ENCODE measurements around the gene SYNGR3.

SYNGR3 gene

GRCh38 chr16:2006317-2006716 lies 16.5 kb downstream of the SYNGR3 start:
- H3K27me3 ChIP-seq (ENCODE audit: low read length), result no peaks in the 10 kb centered on the region
- H3K4me3 ChIP-seq (ENCODE audit: insufficient read depth, low read length, poor library complexity, severe bottlenecking), result no peak overlapping the region
- peaks cover 61% of the 10 kb centered on the region for H3K79me2 ChIP-seq (ENCODE audit: insufficient read depth, low read length)
- H3K9me2 ChIP-seq (replicated peaks; ENCODE audit: insufficient read depth, low read length), result no peaks in the 10 kb centered on the region
- no peak overlapping the region for H2AFZ ChIP-seq (ENCODE audit: low read depth, low read length, severe bottlenecking)
- no peak overlapping the region for H3K9ac ChIP-seq (ENCODE audit: low read length)
- no peaks in the 10 kb centered on the region for H3K36me3 ChIP-seq (ENCODE audit: low read length)
- H3K9me3 ChIP-seq (ENCODE audit: insufficient read depth, low read length), result no peaks in the 10 kb centered on the region
- H3K27ac ChIP-seq (ENCODE audit: low read depth, low read length), result no peak overlapping the region
- no peaks in the 10 kb centered on the region; the same call in 1 of the 2 replicates for H4K20me1 ChIP-seq (ENCODE audit: low read depth, low read length)
- no peak overlapping the region for H3K4me2 ChIP-seq (ENCODE audit: low read depth, low read length, poor library complexity, severe bottlenecking)
- TF ChIP-seq EZH2phosphoT487 (conservative IDR thresholded peaks at IDR 0.05; ENCODE audit: low read length) (no peak), CTCF (IDR thresholded peaks at IDR 0.05; ENCODE audit: insufficient read depth, low read length, poor library complexity, severe bottlenecking) (no peak)
- H3F3A ChIP-seq (ENCODE audit: insufficient read depth), result 0 out of 2 replicates have a peak, but pooled peaks cover 3% of the 10 kb centered on the region

DNA sequence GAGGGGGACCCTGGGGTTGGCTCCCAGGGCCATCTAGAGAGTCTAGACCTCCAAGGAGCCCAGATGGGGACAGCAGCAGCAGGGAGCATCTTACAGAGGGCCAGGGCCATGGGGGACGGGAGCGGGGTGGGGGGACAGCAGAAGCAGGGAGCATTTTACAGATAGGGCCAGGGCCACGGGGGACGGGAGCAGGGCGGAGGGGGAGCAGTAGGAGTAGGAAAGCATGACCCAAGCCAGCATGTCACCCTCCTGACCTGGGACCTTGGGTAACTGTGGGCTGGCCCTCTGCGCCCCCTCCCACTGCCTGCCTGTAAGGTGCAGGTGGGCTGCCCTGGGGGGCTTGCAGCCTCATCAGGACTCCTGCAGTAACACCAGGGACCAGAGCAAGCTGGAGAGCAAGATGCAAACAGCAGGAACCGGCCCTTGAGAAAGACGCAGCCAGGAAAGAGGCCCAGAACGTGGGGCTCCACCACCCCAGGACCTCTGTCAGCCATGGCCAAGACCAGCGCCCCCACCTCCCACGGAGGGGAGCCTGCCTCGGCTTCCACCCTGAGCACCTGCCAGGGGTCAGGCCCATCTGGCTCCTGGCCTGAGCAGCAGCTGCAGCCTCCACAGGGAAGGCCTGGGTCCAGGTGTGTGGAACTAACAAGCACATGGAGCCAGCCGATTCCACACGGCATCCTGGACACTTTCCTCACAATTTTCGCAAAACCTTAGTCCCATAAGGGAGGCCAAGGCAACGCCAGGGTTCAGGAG lies 17.5 kb downstream of the SYNGR3 start:
- H3K9ac ChIP-seq (ENCODE audit: low read length), result peak overlapping the region; percentile 76

DNA sequence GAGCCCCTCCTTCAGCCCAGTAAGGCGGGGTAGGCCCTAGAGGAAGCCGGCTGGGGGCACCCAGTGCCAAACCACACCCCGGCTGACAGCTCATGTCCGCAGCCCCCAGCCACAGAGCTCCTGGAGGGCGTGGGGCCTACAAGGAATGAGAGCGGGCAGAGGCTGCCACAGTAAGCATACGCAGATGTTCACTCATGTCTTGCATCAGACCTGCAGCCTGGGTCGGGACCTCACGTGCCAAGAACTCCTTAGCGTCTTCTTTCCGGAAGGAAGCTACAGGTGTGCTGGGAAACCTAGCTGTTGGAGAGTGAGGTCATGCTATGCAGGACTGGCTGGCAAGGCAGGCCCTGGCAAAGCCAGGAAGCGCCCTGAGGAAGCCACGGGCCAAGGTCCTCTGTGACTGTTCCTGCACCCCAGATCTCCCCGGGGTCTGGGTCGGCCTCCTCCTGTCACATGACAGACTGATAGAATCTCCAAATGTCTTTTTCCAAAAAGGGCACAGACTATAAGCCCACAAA lies 18.3 kb downstream of the SYNGR3 start:
- no peak for TF ChIP-seq EZH2phosphoT487 (conservative IDR thresholded peaks at IDR 0.05; ENCODE audit: low read length)
- no peak for TF ChIP-seq CTCF (IDR thresholded peaks at IDR 0.05; ENCODE audit: insufficient read depth, low read length, poor library complexity, severe bottlenecking)
- H2AFZ ChIP-seq (ENCODE audit: low read depth, low read length, severe bottlenecking), result no peak overlapping the region
- H3K27ac ChIP-seq (ENCODE audit: low read depth, low read length), result peak overlapping the region; percentile 54
- no peaks in the 10 kb centered on the region for H3K27me3 ChIP-seq (ENCODE audit: low read length)
- H3K36me3 ChIP-seq (ENCODE audit: low read length), result no peaks in the 10 kb centered on the region
- peak overlapping the region; percentile 92 for H3K4me2 ChIP-seq (ENCODE audit: low read depth, low read length, poor library complexity, severe bottlenecking)
- H3K79me2 ChIP-seq (ENCODE audit: insufficient read depth, low read length), result peaks cover 61% of the 10 kb centered on the region
- H3F3A ChIP-seq (ENCODE audit: insufficient read depth), result 0 out of 2 replicates have a peak, but pooled peaks cover 3% of the 10 kb centered on the region
- no peaks in the 10 kb centered on the region for H3K9me2 ChIP-seq (replicated peaks; ENCODE audit: insufficient read depth, low read length)
- no peaks in the 10 kb centered on the region; the same call in 1 of the 2 replicates for H4K20me1 ChIP-seq (ENCODE audit: low read depth, low read length)
- peak overlapping the region; percentile 76 for H3K9ac ChIP-seq (ENCODE audit: low read length)
- no peaks in the 10 kb centered on the region for H3K9me3 ChIP-seq (ENCODE audit: insufficient read depth, low read length)
- peak overlapping the region; percentile 83 for H3K4me3 ChIP-seq (ENCODE audit: insufficient read depth, low read length, poor library complexity, severe bottlenecking)

More for the DNA sequence above, 17.5 kb downstream of the SYNGR3 start:
- Histone ChIP-seq H3K36me3 (ENCODE audit: low read length) (no peaks in the 10 kb centered on the region), H4K20me1 (ENCODE audit: low read depth, low read length) (no peaks in the 10 kb centered on the region; the same call in 1 of the 2 replicates), H3K27me3 (ENCODE audit: low read length) (no peaks in the 10 kb centered on the region), H2AFZ (ENCODE audit: low read depth, low read length, severe bottlenecking) (no peak overlapping the region), H3K4me3 (ENCODE audit: insufficient read depth, low read length, poor library complexity, severe bottlenecking) (peak overlapping the region; percentile 83), H3K9me3 (ENCODE audit: insufficient read depth, low read length) (no peaks in the 10 kb centered on the region), H3K9me2 (replicated peaks; ENCODE audit: insufficient read depth, low read length) (no peaks in the 10 kb centered on the region), H3K27ac (ENCODE audit: low read depth, low read length) (0 out of 2 replicates have a peak overlapping the region, but pooled peaks have one; percentile 54), H3K4me2 (ENCODE audit: low read depth, low read length, poor library complexity, severe bottlenecking) (peak overlapping the region; percentile 92), H3F3A (ENCODE audit: insufficient read depth) (0 out of 2 replicates have a peak, but pooled peaks cover 3% of the 10 kb centered on the region), H3K79me2 (ENCODE audit: insufficient read depth, low read length) (peaks cover 61% of the 10 kb centered on the region)
- TF ChIP-seq CTCF (IDR thresholded peaks at IDR 0.05; ENCODE audit: insufficient read depth, low read length, poor library complexity, severe bottlenecking) (no peak), EZH2phosphoT487 (conservative IDR thresholded peaks at IDR 0.05; ENCODE audit: low read length) (no peak)

Data from SU-DHL-6 (cell line).